Right renal cortex interstitium (tissue), 3 donors: ENCODE measurements around the gene ABCA1. TPM values are rescaled to one million over a fixed set of nuclear protein-coding genes. Genes with fewer than 3 reads are reported as not detected.
"Not testable (repeated sequence)": the region's sequence is repeated elsewhere in the genome, so short reads cannot be mapped to it uniquely, and the experiment has no call there.

Experiments
- DNase-seq, 3 donors: peaks; one replicate each; pipeline ENCODE4 v3.0.0-alpha.2; 2013; ENCODE audit warnings: low read depth in 3 of 3, low spot score in 2 of 3
- polyA plus RNA-seq, 3 donors: library from polyadenylated mRNA; unstranded; fragments of 120-200 nt; gene quantifications; one replicate each; pipeline ENCODE4 v1.2.1, GENCODE V29; 2013; ENCODE audit not compliant: insufficient read length in 3 of 3

ABCA1 gene
- polyA plus RNA-seq, 3 donors: 8.5 to 10.8 (median 9.9) TPM

GRCh38 chr9:104774132-104774531 is 153.8 kb downstream of the ABCA1 start:
- no peak for DNase-seq

- no peak for DNase-seq
Measured at GRCh38 chr9:104772714-104773510, 155.0 kb downstream of the ABCA1 start.

- no peak for DNase-seq
Measured at GRCh38 chr9:104769655-104770054, 158.3 kb downstream of the ABCA1 start.

DNA sequence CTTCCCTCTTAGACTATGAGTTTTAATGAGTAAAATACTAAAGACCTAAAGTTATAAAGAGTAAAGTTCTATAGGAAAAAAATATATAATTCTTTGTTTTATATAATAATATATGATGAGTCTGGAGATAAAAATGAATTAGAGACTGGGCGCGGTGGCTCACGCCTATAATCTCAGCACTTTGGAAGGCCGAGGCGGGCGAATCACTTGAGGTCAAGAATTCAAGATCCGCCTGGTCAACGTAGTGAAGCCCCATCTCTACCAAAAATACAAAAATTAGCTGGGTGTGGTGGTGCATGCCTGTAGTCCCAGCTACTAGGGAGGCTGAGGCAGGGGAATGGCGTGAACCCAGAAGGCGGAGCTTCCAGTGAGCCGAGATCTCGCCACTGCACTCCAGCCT is 158.9 kb downstream of the ABCA1 start:
- not testable (repeated sequence) for DNase-seq

GRCh38 chr9:104767507-104767906 is 160.4 kb downstream of the ABCA1 start:
- no peak for DNase-seq

GRCh38 chr9:104766025-104766424 is 161.9 kb downstream of the ABCA1 start:
- DNase-seq: no peak

- DNase-seq: no peak
Measured at GRCh38 chr9:104765138-104765537, 162.8 kb downstream of the ABCA1 start.

GRCh38 chr9:104758974-104759373 is 169.0 kb downstream of the ABCA1 start:
- no peak for DNase-seq

DNA sequence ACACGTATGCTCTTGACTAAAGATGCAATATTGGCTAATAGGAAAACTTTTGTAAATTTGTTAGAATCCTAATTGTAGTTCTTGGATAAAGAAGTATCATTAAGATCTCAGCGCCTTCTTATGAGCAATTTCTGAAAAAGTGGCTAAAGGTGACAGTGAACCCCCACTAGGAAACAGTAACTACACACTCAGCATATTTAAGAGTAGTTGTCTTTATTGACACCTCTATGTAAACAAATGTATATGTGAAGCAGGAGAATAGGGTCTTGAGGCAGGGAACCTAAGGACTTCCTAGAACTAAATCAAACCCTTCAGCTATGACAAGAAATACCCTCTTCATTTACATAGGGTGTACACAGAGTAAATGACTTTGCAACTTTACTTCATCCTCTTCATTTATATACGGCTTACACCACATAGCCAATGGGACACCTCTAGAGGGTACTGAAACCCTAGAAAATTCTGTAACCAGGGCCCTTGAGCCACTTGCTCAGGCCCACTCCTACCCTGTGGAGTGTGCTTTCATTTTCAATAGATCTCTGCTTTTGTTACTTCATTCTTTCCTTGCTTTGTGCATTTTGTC is 177.7 kb downstream of the ABCA1 start:
- DNase-seq: no peak

DNA sequence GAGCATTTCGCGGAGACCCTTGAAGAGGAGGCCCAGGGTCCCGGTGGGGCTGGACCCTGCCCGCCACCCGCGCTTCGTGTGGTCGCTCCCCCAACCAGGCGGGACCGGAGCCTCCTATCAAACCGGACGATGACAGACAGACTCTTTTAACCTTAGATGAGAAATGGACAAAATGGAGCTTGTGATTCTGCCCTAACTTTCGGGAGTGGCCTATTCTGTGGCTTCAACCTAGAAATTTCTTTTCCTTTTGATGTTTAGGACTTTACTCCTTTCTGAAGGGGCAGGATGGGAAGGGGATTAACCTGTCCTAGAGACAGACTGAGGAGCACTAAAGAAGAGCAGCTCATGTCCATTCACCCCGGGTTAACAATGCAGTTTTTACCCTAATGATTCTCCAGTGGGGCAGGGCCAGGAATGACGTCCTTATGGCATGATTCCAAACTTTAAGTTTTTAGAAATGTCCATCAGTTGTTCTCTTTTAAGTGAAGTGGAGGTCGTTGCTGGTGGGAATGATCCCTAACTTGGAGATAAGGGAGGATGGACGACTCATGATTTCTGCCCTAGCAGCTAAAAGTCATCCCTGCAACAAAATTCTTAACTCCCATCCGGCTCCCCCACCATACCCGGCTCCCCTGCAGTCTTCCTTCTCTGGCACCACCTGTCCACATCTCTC is 179.5 kb downstream of the ABCA1 start:
- DNase-seq: peak; percentile 24 to 37 (median 36)

DNA sequence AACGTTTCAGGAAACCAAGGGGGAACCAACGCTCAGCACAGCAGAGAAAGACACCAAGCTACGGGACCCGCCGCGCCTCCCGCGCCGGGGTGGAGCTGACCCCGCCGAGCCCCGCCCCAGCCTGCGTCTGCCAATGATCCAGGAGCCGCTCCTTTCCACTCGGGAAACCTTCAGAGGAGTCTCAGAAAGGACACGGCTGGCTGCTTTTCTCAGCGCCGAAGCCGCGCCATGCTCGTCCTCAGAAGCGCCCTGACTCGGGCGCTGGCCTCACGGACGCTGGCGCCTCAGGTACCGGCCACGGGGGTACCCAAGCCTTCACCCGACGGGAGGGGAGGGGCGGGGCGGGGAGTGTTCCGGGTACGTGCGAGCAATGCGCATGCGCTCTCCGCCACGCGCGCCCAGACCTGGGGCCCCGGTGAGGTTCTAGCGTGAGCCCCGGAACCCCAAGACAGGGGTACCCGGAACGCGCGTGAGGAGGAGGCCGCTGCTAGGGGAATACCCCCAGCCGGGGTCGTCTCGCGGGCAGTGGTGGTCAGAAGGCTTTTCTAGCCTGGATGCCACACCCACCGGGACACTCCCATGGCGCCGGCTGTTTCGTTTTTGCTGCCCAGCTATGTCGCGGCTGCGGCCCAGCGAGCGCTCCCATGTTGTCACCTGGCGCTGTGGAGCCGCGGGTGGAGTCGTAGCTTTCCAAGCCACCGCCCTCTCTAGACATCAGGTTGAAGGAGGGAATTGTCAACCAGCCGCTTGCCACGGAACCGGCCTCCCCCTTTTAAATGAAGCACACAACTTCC is 180.2 kb downstream of the ABCA1 start, which contains the start of gene NIPSNAP3A:
Gene NIPSNAP3A (plus strand): TSS at position 119 of the 794 bp plus-strand sequence. CDS start 110 bp downstream, at position 229.
- peak; percentile 67 to 75 (median 75) for DNase-seq

DNA sequence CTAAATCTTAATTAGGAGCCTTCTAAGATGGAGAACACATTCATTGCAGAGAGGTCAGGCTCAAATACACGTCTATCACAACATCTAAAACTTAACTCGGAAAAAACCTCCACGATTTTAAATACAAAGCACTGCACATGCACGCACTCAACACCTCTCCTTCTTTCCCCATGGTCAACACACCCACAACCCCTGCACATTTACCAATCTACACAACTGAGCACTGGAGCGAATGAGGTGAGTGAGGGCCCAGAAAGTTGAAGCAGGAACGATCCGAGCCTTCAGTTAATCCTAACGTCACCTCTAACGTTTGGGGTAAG is 180.8 kb downstream of the ABCA1 start:
- DNase-seq: no peak

- DNase-seq: peak in 1 of 3 donors; percentile 20
Measured at GRCh38 chr9:104746798-104747197, 181.2 kb downstream of the ABCA1 start.

- DNase-seq: no peak
Measured at GRCh38 chr9:104746285-104746684, 181.7 kb downstream of the ABCA1 start.

DNA sequence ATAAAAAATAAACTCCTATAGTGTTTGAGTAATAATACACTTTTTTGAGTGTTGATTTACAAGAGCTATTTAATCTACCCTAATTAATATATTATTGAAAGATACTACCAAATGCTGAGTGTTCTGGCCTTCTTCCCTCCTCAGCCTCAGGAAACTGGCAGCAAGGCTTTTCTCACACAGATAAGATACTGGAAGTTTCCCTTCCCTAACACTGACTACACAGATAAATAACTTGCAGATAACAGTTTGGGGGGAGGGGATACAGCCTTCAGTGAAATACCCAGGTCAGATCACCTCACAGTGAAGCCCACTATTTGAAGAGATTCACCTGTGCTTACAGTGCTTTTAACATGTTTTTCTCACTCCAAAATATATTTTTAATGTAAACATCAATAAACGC is 182.1 kb downstream of the ABCA1 start:
- DNase-seq: no peak

DNA sequence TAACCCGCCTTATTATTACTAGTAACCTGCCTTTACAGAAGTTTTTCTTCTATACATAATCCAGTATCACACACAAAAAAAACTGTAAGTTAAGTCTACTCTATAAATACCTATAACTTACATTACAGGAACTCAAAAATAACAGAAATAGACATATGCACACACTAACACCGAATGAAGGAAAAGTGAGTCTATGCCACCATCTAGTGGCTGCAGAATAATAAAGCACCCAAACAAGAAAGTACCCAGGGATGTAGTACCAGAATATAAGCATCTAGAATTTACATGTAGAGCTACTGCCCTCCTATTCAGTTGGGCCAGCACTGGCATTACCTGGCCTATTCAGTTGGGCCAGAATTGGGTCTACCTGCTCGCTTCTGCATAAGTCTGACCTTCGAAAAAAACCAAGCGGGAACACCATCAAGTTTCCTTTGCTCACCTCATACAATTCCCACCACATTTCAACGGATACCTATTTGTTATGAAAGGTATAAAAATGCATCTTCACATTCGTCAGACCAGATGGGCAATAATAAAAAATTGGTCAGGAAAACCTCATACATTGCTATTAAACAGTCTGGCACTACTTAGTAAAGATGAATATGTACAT is 184.5 kb downstream of the ABCA1 start:
- DNase-seq: peak; percentile 45 to 51 (median 45)

DNA sequence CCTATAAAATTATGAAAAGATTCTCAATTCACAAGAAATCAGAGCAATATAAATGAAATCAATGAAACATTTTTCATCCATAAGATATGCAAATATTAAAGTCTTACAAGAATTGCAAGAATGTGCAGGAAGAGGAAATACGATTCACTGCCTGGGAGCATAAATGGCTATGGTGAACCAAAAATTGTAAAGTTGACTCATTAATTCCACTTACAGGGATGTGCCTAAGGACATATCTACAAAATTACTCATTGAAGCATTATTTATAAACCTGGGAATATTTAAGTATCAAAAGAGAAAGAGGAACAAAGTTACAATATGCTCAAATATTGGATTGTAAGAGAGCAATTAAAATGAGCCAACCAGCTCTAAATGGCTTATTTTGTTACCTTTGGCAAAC is 187.3 kb downstream of the ABCA1 start:
- DNase-seq: no peak

DNA sequence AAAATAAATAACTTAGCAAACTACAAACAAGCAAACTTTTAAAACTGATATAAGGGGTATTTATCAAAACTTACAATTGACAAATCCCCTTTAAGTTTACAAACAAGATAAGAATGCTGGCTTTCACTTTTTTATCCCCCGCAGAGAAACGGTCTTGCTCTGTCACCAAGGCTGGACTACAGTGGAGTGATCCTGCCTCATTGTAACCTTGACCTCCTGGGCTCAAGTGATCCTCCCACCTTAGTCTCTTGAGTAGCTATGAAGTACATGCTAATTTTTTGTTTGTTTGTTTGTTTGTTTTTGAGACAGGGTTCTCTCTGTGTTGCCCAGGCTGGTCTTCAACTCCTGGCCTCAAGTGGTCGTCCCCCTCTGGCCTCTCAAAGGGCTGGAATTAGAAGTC is 189.5 kb downstream of the ABCA1 start:
- no peak for DNase-seq
